ENCODE results near the gene PRKN.
A peak's percentile ranks its signal among the peaks of the same experiment; 100 is the strongest.

PRKN gene

GRCh38 chr6:161596807-161597520 lies 1130.6 kb downstream of the PRKN start:
- Histone ChIP-seq H3K9me3 (ENCODE audit: control insufficient read depth, insufficient read depth, low read depth, low read length) (no peaks in the 10 kb centered on the region), H3K4me1 (ENCODE audit: control insufficient read depth, insufficient read depth, low read length) (no peaks in the 10 kb centered on the region), H3K36me3 (ENCODE audit: control insufficient read depth in 2 of 2, insufficient read depth in 1 of 2, low read length in 2 of 2) (no peaks in the 10 kb centered on the region), H3K27ac (ENCODE audit: extremely low read depth, low read depth, low read length) (no peak overlapping the region), H3K4me3 (ENCODE audit: low read depth, low read length) (no peak overlapping the region)
- CTCF ChIA-PET = interaction anchor here (0.6 kb wide), 1 partner anchor 399 kb away, joined by 3 read pairs; no protein-coding TSS in a partner anchor
- POLR2A ChIA-PET = no interaction called here
- TF ChIP-seq ZIC2 (tag by site-specific recombination; IDR thresholded peaks at IDR 0.05) (no peak), ZNF585B (tag by site-specific recombination; IDR thresholded peaks at IDR 0.05) (no peak), IKZF3 (tag by site-specific recombination; IDR thresholded peaks at IDR 0.05) (no peak), ZNF677 (tag by site-specific recombination; IDR thresholded peaks at IDR 0.05) (no peak), ZNF18 (tag by site-specific recombination; IDR thresholded peaks at IDR 0.05) (no peak), ZNF549 (tag by site-specific recombination; IDR thresholded peaks at IDR 0.05) (no peak), OSR2 (tag by site-specific recombination; IDR thresholded peaks at IDR 0.05) (no peak), ZBTB11 (tag by site-specific recombination; conservative IDR thresholded peaks at IDR 0.05; ENCODE audit: low read depth) (no peak), ZNF626 (tag by site-specific recombination; IDR thresholded peaks at IDR 0.05) (no peak), ZNF837 (tag by site-specific recombination; IDR thresholded peaks at IDR 0.05) (no peak), REPIN1 (tag by site-specific recombination; IDR thresholded peaks at IDR 0.05; ENCODE audit: low read depth) (no peak), ZNF366 (tag by site-specific recombination; conservative IDR thresholded peaks at IDR 0.05) (no peak), ZNF354C (tag by site-specific recombination; IDR thresholded peaks at IDR 0.05; ENCODE audit: borderline replicate concordance, low read depth) (no peak), SCRT1 (tag by site-specific recombination; IDR thresholded peaks at IDR 0.05; ENCODE audit: borderline replicate concordance) (no peak), ZNF10 (tag by site-specific recombination; IDR thresholded peaks at IDR 0.05) (no peak), PRDM6 (tag by site-specific recombination; IDR thresholded peaks at IDR 0.05) (no peak), ZNF791 (tag by site-specific recombination; IDR thresholded peaks at IDR 0.05) (no peak)

- TF ChIP-seq ZNF792 (tag by site-specific recombination; IDR thresholded peaks at IDR 0.05) (no peak), ZNF518A (tag by site-specific recombination; conservative IDR thresholded peaks at IDR 0.05; ENCODE audit: low read depth) (no peak), ATF2 (tag by site-specific recombination; IDR thresholded peaks at IDR 0.05; ENCODE audit: low read depth) (peak; percentile 66; the same call in 1 of the 2 replicates), ZNF174 (tag by site-specific recombination; IDR thresholded peaks at IDR 0.05) (no peak), ZSCAN23 (tag by site-specific recombination; IDR thresholded peaks at IDR 0.05) (no peak)
- ChIA-PET POLR2A (no interaction called here), CTCF (no interaction called here)
- Histone ChIP-seq H3K27ac (ENCODE audit: extremely low read depth, low read depth, low read length) (no peak overlapping the region), H3K9me3 (ENCODE audit: control insufficient read depth, insufficient read depth, low read depth, low read length) (no peaks in the 10 kb centered on the region), H3K4me3 (ENCODE audit: low read depth, low read length) (no peak overlapping the region), H3K36me3 (ENCODE audit: control insufficient read depth in 2 of 2, insufficient read depth in 1 of 2, low read length in 2 of 2) (no peaks in the 10 kb centered on the region), H3K4me1 (ENCODE audit: control insufficient read depth, insufficient read depth, low read length) (no peaks in the 10 kb centered on the region)
Measured at GRCh38 chr6:161594412-161594811, 1133.2 kb downstream of the PRKN start.
